HG02623 (cell line): ENCODE results near the gene GRAMD1B.
"Not testable (repeated sequence)": the region's sequence is repeated elsewhere in the genome, so short reads cannot be mapped to it uniquely, and the experiment has no call there.

Experiments used
- ATAC-seq: cut with Tn5 transposase; IDR thresholded peaks from one replicate; pipeline ENCODE4 v1.9.1; 2021; ENCODE audit warnings: moderate library complexity; ENCODE audit not compliant: unreplicated experiment

GRAMD1B gene

GRCh38 chr11:123505546-123506299 lies 75.7 kb downstream of the GRAMD1B start:
- ATAC-seq = peak; percentile 53

GRCh38 chr11:123507043-123507442 lies 77.0 kb downstream of the GRAMD1B start:
- no peak for ATAC-seq

- ATAC-seq = no peak
Measured at GRCh38 chr11:123509737-123510578, 79.9 kb downstream of the GRAMD1B start.

GRCh38 chr11:123510579-123510905 lies 80.5 kb downstream of the GRAMD1B start:
- no peak for ATAC-seq

GRCh38 chr11:123511037-123511870 lies 81.2 kb downstream of the GRAMD1B start:
- peak; percentile 82 for ATAC-seq

- not testable (repeated sequence) for ATAC-seq
Measured at GRCh38 chr11:123513309-123513708, 83.2 kb downstream of the GRAMD1B start.

- ATAC-seq = no peak
Measured at GRCh38 chr11:123516238-123516637, 86.2 kb downstream of the GRAMD1B start.

GRCh38 chr11:123517559-123518364 lies 87.7 kb downstream of the GRAMD1B start:
- ATAC-seq = no peak

- ATAC-seq = no peak
Measured at GRCh38 chr11:123518496-123519054, 88.5 kb downstream of the GRAMD1B start.

GRCh38 chr11:123519055-123519796 lies 89.2 kb downstream of the GRAMD1B start:
- no peak for ATAC-seq

GRCh38 chr11:123519797-123520193 lies 89.7 kb downstream of the GRAMD1B start:
- ATAC-seq = no peak

- ATAC-seq = not testable (repeated sequence)
Measured at GRCh38 chr11:123520476-123520875, 90.4 kb downstream of the GRAMD1B start.

- ATAC-seq = no peak
Measured at GRCh38 chr11:123521001-123521400, 90.9 kb downstream of the GRAMD1B start.

- ATAC-seq = no peak
Measured at GRCh38 chr11:123521930-123522329, 91.9 kb downstream of the GRAMD1B start.

- ATAC-seq = no peak
Measured at GRCh38 chr11:123523539-123523938, 93.5 kb downstream of the GRAMD1B start.

GRCh38 chr11:123525097-123525496 lies 95.0 kb downstream of the GRAMD1B start:
- no peak for ATAC-seq

- no peak for ATAC-seq
Measured at GRCh38 chr11:123525511-123525918, 95.4 kb downstream of the GRAMD1B start.

- ATAC-seq = no peak
Measured at GRCh38 chr11:123526027-123526805, 96.1 kb downstream of the GRAMD1B start.

- ATAC-seq = no peak
Measured at GRCh38 chr11:123526918-123527317, 96.8 kb downstream of the GRAMD1B start.
